ENCODE measurements around the gene SREBF2.
"Not testable (repeated sequence)": the region's sequence is repeated elsewhere in the genome, so short reads cannot be mapped to it uniquely, and the experiment has no call there.

SREBF2 gene

GRCh38 chr22:41842996-41843970 lies 10.4 kb downstream of the SREBF2 start:
- no peak for DNase-seq (ENCODE audit: low read depth)

GRCh38 chr22:41844036-41844435 lies 11.1 kb downstream of the SREBF2 start:
- no peak for DNase-seq (ENCODE audit: low read depth)

- no peak for DNase-seq (ENCODE audit: low read depth)
Measured at GRCh38 chr22:41844513-41844912, 11.6 kb downstream of the SREBF2 start.

GRCh38 chr22:41845380-41846267 lies 12.7 kb downstream of the SREBF2 start:
- no peak for DNase-seq (ENCODE audit: low read depth)

GRCh38 chr22:41846268-41846987 lies 13.5 kb downstream of the SREBF2 start:
- DNase-seq (ENCODE audit: low read depth), result no peak

- DNase-seq (ENCODE audit: low read depth), result no peak
Measured at GRCh38 chr22:41847300-41847699, 14.4 kb downstream of the SREBF2 start.

- DNase-seq (ENCODE audit: low read depth), result no peak
Measured at GRCh38 chr22:41848468-41848867, 15.6 kb downstream of the SREBF2 start.

- DNase-seq (ENCODE audit: low read depth), result no peak
Measured at GRCh38 chr22:41856469-41856868, 23.6 kb downstream of the SREBF2 start.

GRCh38 chr22:41857155-41857859 lies 24.4 kb downstream of the SREBF2 start:
- no peak for DNase-seq (ENCODE audit: low read depth)

- no peak for DNase-seq (ENCODE audit: low read depth)
Measured at GRCh38 chr22:41857860-41858199, 24.9 kb downstream of the SREBF2 start.

GRCh38 chr22:41862160-41862529 lies 29.2 kb downstream of the SREBF2 start:
- DNase-seq (ENCODE audit: low read depth), result no peak

GRCh38 chr22:41862530-41863266 lies 29.8 kb downstream of the SREBF2 start:
- DNase-seq (ENCODE audit: low read depth), result no peak

GRCh38 chr22:41863472-41863871 lies 30.6 kb downstream of the SREBF2 start:
- no peak for DNase-seq (ENCODE audit: low read depth)

- no peak for DNase-seq (ENCODE audit: low read depth)
Measured at GRCh38 chr22:41868556-41868955, 35.7 kb downstream of the SREBF2 start.

GRCh38 chr22:41870081-41870480 lies 37.2 kb downstream of the SREBF2 start:
- DNase-seq (ENCODE audit: low read depth), result not testable (repeated sequence)

- no peak for DNase-seq (ENCODE audit: low read depth)
Measured at GRCh38 chr22:41870786-41871185, 37.9 kb downstream of the SREBF2 start.

- no peak for DNase-seq (ENCODE audit: low read depth)
Measured at GRCh38 chr22:41873391-41873790, 40.5 kb downstream of the SREBF2 start.

- DNase-seq (ENCODE audit: low read depth), result no peak
Measured at GRCh38 chr22:41874090-41874489, 41.2 kb downstream of the SREBF2 start.

- DNase-seq (ENCODE audit: low read depth), result no peak
Measured at GRCh38 chr22:41875531-41876270, 42.8 kb downstream of the SREBF2 start.

- DNase-seq (ENCODE audit: low read depth), result no peak
Measured at GRCh38 chr22:41876275-41876674, 43.4 kb downstream of the SREBF2 start.

Data from stromal cell of bone marrow (primary cell).